KBM-7 (cell line): Measurements from ENCODE around the gene ALDH5A1.

Experiments
- DNase-seq: peaks from one replicate; pipeline ENCODE4 v3.0.0-alpha.2; 2015
- in situ Hi-C: fragments of 300-500 bp; cut with MboI; formaldehyde crosslinking; loops from 2 replicates; pipeline ENCODE4 v1.14.3; 2020; ENCODE audit warnings: low sequenced_read_pairs, low pct_unique_long_range_greater_than_20kb, mixed read lengths

Gene ALDH5A1

GRCh38 chr6:24549674-24550353, 55.0 kb downstream of the ALDH5A1 start:
- in situ Hi-C loops, result no loop called here
- no peak for DNase-seq

GRCh38 chr6:24551139-24551538, 56.4 kb downstream of the ALDH5A1 start:
- DNase-seq, result no peak
- in situ Hi-C loops, result no loop called here

GRCh38 chr6:24554474-24554873, 59.7 kb downstream of the ALDH5A1 start:
- in situ Hi-C loops, result no loop called here
- DNase-seq, result no peak

- no peak for DNase-seq
- in situ Hi-C loops, result no loop called here
Measured at GRCh38 chr6:24558516-24558915, 63.7 kb downstream of the ALDH5A1 start.

GRCh38 chr6:24564081-24564480, 69.3 kb downstream of the ALDH5A1 start:
- DNase-seq, result no peak
- in situ Hi-C loops, result no loop called here

- DNase-seq, result no peak
- in situ Hi-C loops, result no loop called here
Measured at GRCh38 chr6:24565196-24565595, 70.4 kb downstream of the ALDH5A1 start.

GRCh38 chr6:24566020-24566767, 71.4 kb downstream of the ALDH5A1 start:
- in situ Hi-C loops, result no loop called here
- DNase-seq, result no peak

- DNase-seq, result no peak
- in situ Hi-C loops, result no loop called here
Measured at GRCh38 chr6:24568683-24569082, 73.9 kb downstream of the ALDH5A1 start.

- in situ Hi-C loops, result no loop called here
- no peak for DNase-seq
Measured at GRCh38 chr6:24569811-24570210, 75.0 kb downstream of the ALDH5A1 start.

GRCh38 chr6:24571361-24571760, 76.6 kb downstream of the ALDH5A1 start:
- no peak for DNase-seq
- in situ Hi-C loops, result no loop called here

GRCh38 chr6:24574809-24575208, 80.0 kb downstream of the ALDH5A1 start:
- no peak for DNase-seq
- in situ Hi-C loops, result loop anchor here (25.0 kb wide), 1 partner anchor 187 kb away; the partner anchor contains the start of gene GMNN

GRCh38 chr6:24576447-24576846, 81.7 kb downstream of the ALDH5A1 start:
- in situ Hi-C loops, result loop anchor here (25.0 kb wide), 1 partner anchor 186 kb away; the partner anchor contains the start of gene GMNN
- no peak for DNase-seq

- peak; percentile 73 for DNase-seq
- in situ Hi-C loops, result loop anchor here (25.0 kb wide), 1 partner anchor 181 kb away; the partner anchor contains the start of gene GMNN
Measured at GRCh38 chr6:24581084-24581669, 86.4 kb downstream of the ALDH5A1 start.

GRCh38 chr6:24583463-24584381, 89.0 kb downstream of the ALDH5A1 start:
- in situ Hi-C loops, result loop anchor here (25.0 kb wide), 1 partner anchor 179 kb away; the partner anchor contains the start of gene GMNN
- DNase-seq, result peak; percentile 80

- no peak for DNase-seq
Measured at GRCh38 chr6:24584382-24584720, 89.6 kb downstream of the ALDH5A1 start.

More at GRCh38 chr6:24584382-24584720, 89.6 kb downstream of the ALDH5A1 start:
- in situ Hi-C loops, result loop anchor here (25.0 kb wide), 1 partner anchor 178 kb away; the partner anchor contains the start of gene GMNN
